ENCODE results near the gene ACADS. TPM values are rescaled to one million over a fixed set of nuclear protein-coding genes. Genes with fewer than 3 reads are reported as not detected.

ACADS gene
- total RNA-seq, 4 donors from 2014 or later: 1.2 to 46.1 (median 13.9) TPM

DNA sequence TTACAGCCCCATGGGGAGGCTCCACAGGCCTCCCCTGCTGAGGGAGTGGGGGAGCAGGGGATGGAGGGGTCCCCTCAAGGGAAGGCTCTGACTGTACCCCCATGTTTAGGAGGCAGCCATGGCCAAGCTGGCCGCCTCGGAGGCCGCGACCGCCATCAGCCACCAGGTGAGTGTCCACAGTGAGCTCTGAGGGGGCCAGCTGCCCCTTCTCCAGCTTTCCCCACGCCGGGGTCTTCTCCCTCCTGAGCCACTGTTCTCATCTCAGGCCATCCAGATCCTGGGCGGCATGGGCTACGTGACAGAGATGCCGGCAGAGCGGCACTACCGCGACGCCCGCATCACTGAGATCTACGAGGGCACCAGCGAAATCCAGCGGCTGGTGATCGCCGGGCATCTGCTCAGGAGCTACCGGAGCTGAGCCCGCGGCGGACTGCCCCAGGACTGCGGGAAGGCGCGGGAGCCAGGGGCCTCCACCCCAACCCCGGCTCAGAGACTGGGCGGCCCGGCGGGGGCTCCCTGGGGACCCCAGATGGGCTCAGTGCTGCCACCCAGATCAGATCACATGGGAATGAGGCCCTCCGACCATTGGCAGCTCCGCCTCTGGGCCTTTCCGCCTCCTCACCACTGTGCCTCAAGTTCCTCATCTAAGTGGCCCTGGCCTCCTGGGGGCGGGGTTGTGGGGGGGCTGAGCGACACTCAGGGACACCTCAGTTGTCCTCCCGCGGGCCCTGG is 13.6 kb downstream of the ACADS start:
- intact Hi-C loops (cut with DNase I; ENCODE audit: low total_unique reads): no loop called here
- H3K4me1 ChIP-seq: no peaks in the 10 kb centered on the region

DNA sequence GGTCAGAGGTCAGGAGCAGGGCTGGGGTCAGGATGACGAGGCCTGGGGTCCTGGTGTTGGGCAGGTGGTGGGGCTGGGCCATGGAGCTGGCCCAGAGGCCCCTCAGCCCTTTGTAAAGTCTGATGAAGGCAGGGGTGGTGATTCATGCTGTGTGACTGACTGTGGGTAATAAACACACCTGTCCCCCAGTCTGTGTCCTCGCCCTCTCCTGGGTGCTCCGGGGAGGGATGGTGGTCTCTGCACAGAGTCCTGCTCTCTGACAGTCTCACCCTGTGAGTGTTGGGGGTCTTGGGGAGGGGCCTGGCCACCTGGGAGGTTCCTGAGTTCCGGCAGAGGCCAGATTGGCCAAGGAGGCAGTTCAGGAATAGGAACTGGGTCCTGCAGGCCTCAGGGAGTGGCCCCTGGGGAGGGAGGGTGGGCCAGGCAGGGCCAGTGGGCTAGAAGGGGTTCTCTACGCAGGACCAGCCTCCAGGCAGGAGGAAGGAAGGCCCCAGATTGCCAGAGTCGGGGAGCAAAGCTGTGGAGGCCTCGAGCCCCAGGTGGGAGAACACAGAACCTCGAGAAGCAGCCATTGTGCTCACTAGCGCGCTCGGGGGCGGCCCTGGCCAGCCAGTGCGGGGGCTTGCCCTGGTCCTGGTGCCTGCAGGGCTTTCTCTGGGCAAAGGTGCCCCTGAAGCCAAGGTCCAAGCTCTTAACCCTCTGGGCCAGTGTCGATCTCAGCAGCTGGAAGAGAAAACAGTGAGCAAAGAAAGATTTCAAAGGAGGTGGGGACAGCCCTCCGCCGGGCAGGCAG is 14.4 kb downstream of the ACADS start:
- TF ChIP-seq, protein P1, sequence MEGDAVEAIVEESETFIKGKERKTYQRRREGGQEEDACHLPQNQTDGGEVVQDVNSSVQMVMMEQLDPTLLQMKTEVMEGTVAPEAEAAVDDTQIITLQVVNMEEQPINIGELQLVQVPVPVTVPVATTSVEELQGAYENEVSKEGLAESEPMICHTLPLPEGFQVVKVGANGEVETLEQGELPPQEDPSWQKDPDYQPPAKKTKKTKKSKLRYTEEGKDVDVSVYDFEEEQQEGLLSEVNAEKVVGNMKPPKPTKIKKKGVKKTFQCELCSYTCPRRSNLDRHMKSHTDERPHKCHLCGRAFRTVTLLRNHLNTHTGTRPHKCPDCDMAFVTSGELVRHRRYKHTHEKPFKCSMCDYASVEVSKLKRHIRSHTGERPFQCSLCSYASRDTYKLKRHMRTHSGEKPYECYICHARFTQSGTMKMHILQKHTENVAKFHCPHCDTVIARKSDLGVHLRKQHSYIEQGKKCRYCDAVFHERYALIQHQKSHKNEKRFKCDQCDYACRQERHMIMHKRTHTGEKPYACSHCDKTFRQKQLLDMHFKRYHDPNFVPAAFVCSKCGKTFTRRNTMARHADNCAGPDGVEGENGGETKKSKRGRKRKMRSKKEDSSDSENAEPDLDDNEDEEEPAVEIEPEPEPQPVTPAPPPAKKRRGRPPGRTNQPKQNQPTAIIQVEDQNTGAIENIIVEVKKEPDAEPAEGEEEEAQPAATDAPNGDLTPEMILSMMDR (IDR thresholded peaks at IDR 0.05): no peak
- TF ChIP-seq POLR2A (IDR thresholded peaks at IDR 0.05): no peak
- no peak for DNase-seq
- Histone ChIP-seq H3K36me3 (no peaks in the 10 kb centered on the region), H3K9me3 (no peaks in the 10 kb centered on the region), H3K4me1 (no peaks in the 10 kb centered on the region), H3K27ac (no peak overlapping the region), H3K27me3 (no peaks in the 10 kb centered on the region), H3K4me3 (no peak overlapping the region)
- intact Hi-C loops (cut with DNase I; ENCODE audit: low total_unique reads): no loop called here

More for the DNA sequence above, 13.6 kb downstream of the ACADS start:
- H3K27me3 ChIP-seq: no peaks in the 10 kb centered on the region
- H3K4me3 ChIP-seq: no peak overlapping the region
- no peaks in the 10 kb centered on the region for H3K36me3 ChIP-seq
- DNase-seq: no peak
- no peaks in the 10 kb centered on the region for H3K9me3 ChIP-seq
- no peak overlapping the region for H3K27ac ChIP-seq
- TF ChIP-seq POLR2A (IDR thresholded peaks at IDR 0.05): no peak
- TF ChIP-seq, protein P1 (IDR thresholded peaks at IDR 0.05): no peak

DNA sequence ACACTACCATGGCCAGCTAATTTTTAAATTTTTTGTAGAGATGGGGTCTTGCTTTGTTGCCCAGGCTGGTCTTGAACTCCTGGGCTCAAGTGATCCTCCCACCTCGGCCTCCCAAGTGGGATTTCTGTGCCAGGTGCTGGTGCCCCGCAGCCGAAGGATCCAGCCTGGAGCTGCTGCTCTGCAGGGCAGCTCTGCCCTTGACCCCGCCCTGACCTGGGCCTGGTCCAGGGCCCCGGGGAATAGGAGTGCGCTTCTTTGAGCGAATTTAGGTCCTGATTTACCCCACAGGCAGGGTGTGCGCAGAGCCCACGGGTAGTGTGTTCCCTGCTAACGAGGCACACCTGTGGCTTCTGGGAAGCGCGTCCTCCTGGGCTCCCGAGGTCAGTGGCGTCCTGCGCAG is 15.2 kb downstream of the ACADS start:
- no peaks in the 10 kb centered on the region for H3K4me1 ChIP-seq
- no peak overlapping the region for H3K27ac ChIP-seq
- no peak overlapping the region for H3K4me3 ChIP-seq
- TF ChIP-seq, protein P1 (IDR thresholded peaks at IDR 0.05): no peak
- no peak for TF ChIP-seq POLR2A (IDR thresholded peaks at IDR 0.05)
- no peaks in the 10 kb centered on the region for H3K36me3 ChIP-seq
- no peak for DNase-seq
- no peaks in the 10 kb centered on the region for H3K9me3 ChIP-seq
- no peaks in the 10 kb centered on the region for H3K27me3 ChIP-seq
- intact Hi-C loops (cut with DNase I; ENCODE audit: low total_unique reads): no loop called here

DNA sequence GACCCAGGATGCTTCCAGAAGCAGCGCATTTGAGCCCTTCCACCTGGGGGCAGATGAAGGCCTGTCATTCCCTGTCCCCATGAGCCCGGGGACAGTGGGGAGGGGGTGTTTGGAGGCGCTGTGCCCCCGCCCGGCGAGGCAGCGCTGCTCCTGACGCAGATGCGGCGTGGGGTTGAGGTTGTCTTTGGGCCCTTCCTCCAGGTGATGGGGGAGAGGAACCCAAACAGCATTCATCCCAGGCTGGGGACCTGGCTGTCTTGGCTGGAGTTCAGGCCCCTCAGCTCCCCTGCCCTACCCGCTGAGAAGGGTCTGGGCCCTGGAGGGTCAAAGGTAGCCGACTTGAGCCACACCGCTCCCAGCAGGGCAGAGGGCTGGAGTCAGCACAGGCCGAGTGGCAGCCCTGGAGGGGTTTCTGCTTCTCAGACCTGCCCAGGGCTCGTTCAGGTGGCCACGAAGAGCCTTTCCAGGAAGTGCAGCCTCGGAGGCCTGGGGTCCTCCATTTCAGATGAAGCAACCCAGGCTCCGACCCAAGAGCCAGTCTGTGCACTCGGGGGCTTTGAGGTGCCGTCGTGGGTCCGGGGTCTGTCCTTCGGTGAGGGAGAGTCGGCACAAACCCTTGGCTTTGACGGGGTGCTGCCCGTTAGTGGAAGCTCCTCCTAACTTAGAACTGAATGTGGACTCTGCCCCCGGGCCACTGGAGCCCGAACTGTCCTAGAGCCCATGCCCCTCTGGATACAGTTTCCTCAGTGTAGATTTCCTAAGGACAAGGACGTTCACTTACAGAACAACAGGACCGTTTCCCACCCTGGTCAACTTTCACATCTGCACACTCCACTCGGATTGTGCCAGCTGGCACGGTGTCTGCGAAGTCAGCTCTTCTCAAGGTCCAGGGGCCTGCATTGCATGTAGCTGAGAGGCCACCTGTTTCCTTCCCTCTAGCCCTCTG is 16.1 kb downstream of the ACADS start:
- no peaks in the 10 kb centered on the region for H3K36me3 ChIP-seq
- intact Hi-C loops (cut with DNase I; ENCODE audit: low total_unique reads): no loop called here
- H3K9me3 ChIP-seq: no peaks in the 10 kb centered on the region
- DNase-seq: no peak
- no peak overlapping the region for H3K27ac ChIP-seq
- no peaks in the 10 kb centered on the region for H3K4me1 ChIP-seq
- no peak overlapping the region for H3K4me3 ChIP-seq
- TF ChIP-seq, protein P1 (IDR thresholded peaks at IDR 0.05): no peak
- TF ChIP-seq POLR2A (IDR thresholded peaks at IDR 0.05): no peak
- no peaks in the 10 kb centered on the region for H3K27me3 ChIP-seq

Data from uterus (tissue), 4 donors.